Lower leg skin (tissue), 4 donors: ENCODE data around the gene NDEL1. TPM values are rescaled to one million over a fixed set of nuclear protein-coding genes. Genes with fewer than 3 reads are reported as not detected.

Experiments used
- DNase-seq, 2 donors: peaks; one replicate each; pipeline ENCODE4 v3.0.0-alpha.2; 2019; ENCODE audit warnings: low spot score in 2 of 2
- H3K4me3 ChIP-seq: fragments of 200-600 bp; sonication (generic); 2 replicates; pipeline ENCODE4 v1.5.1; 2017; ENCODE audit warnings: mild to moderate bottlenecking, low read depth; ENCODE audit not compliant: poor library complexity, severe bottlenecking
- CTCF ChIP-seq, 3 donors: fragments of 450-650 bp; IDR thresholded peaks; one replicate each; pipeline ENCODE4 v1.5.1; 2016; ENCODE audit warnings: antibody characterized with exemption in 3 of 3, mild to moderate bottlenecking in 3 of 3, moderate library complexity in 2 of 3
- POLR2A ChIP-seq, 2 donors: fragments of 450-650 bp; IDR thresholded peaks; one replicate each; pipeline ENCODE4 v1.6.1; 2016 to 2017; ENCODE audit warnings: antibody characterized with exemption in 2 of 2, mild to moderate bottlenecking in 1 of 2, moderate library complexity in 1 of 2
- WGBS, 2 donors: methylation state at CpG; one replicate each; pipeline ENCODE4 v1.1.5; 2018; 5-methylcytosine and 5-hydroxymethylcytosine counted together
- intact Hi-C: fragments of 100-400 bp; cut with DNase I; formaldehyde crosslinking; loops from one replicate; pipeline ENCODE4 v1.15.0; 2023; ENCODE audit warnings: low total_unique reads
- total RNA-seq, 4 donors: library from RNA; depleted of rRNA; stranded (reverse); fragments of >200 nt; gene quantifications; one replicate each; pipeline ENCODE4 v1.1.0, GENCODE V29; 2016

The NDEL1 gene
- total RNA-seq, 4 donors from 2014 or later, result 129 to 160 (median 145) TPM

- TF ChIP-seq CTCF (IDR thresholded peaks at IDR 0.05), result no peak
- no peak for TF ChIP-seq POLR2A (IDR thresholded peaks at IDR 0.05)
- intact Hi-C loops, result no loop called here
- H3K4me3 ChIP-seq, result no peak overlapping the region
- WGBS, 2 donors, result 67 to 69% methylated on average over 5 of the region's 5 CpGs
- DNase-seq, result no peak
Observed at GRCh38 chr17:8462564-8462963, 26.9 kb downstream of the NDEL1 start.

- WGBS, 2 donors, result 60 to 61% methylated on average over 5 of the region's 5 CpGs
- no peak for DNase-seq
- intact Hi-C loops, result no loop called here
- H3K4me3 ChIP-seq, result no peak overlapping the region
- TF ChIP-seq POLR2A (IDR thresholded peaks at IDR 0.05), result no peak
- no peak for TF ChIP-seq CTCF (IDR thresholded peaks at IDR 0.05)
Observed at GRCh38 chr17:8463099-8463498, 27.4 kb downstream of the NDEL1 start.

GRCh38 chr17:8464941-8465340 lies 29.3 kb downstream of the NDEL1 start:
- no peak for TF ChIP-seq CTCF (IDR thresholded peaks at IDR 0.05)
- TF ChIP-seq POLR2A (IDR thresholded peaks at IDR 0.05), result no peak
- no peak overlapping the region for H3K4me3 ChIP-seq
- 28 to 38% methylated on average over 4 of the region's 4 CpGs for WGBS, 2 donors
- intact Hi-C loops, result no loop called here
- no peak for DNase-seq

- 38 to 41% methylated on average over 8 of the region's 8 CpGs for WGBS, 2 donors
- no peak overlapping the region for H3K4me3 ChIP-seq
- TF ChIP-seq POLR2A (IDR thresholded peaks at IDR 0.05), result no peak
- TF ChIP-seq CTCF (IDR thresholded peaks at IDR 0.05), result no peak
- DNase-seq, result no peak
- intact Hi-C loops, result no loop called here
Observed at GRCh38 chr17:8465356-8465755, 29.7 kb downstream of the NDEL1 start.

GRCh38 chr17:8465759-8466158 lies 30.1 kb downstream of the NDEL1 start:
- no peak for DNase-seq
- H3K4me3 ChIP-seq, result no peak overlapping the region
- intact Hi-C loops, result no loop called here
- 27 to 42% methylated on average over 12 of the region's 12 CpGs for WGBS, 2 donors
- no peak for TF ChIP-seq CTCF (IDR thresholded peaks at IDR 0.05)

GRCh38 chr17:8466456-8466855 lies 30.8 kb downstream of the NDEL1 start:
- intact Hi-C loops, result no loop called here
- TF ChIP-seq POLR2A (IDR thresholded peaks at IDR 0.05), result no peak
- no peak for TF ChIP-seq CTCF (IDR thresholded peaks at IDR 0.05)
- 62 to 70% methylated on average over 3 of the region's 3 CpGs for WGBS, 2 donors

More at GRCh38 chr17:8466456-8466855, 30.8 kb downstream of the NDEL1 start:
- DNase-seq, result no peak
- no peak overlapping the region for H3K4me3 ChIP-seq
